Spleen (tissue), 11 donors: ENCODE data around the gene NFIX. TPM values are rescaled to one million over a fixed set of nuclear protein-coding genes. Genes with fewer than 3 reads are reported as not detected.

ENCODE experiments used
- DNase-seq: peaks from one replicate; pipeline ENCODE4 v3.0.0-alpha.2; 2020
- H3K27ac ChIP-seq, 8 donors: fragments of 200-600 bp; sonication (generic) in 7 of 8; 1 replicate in 4 of 8; 2 replicates in 4 of 8; pipeline versions ENCODE4 v1.5.0 to v1.8.0; 2016 to 2021; ENCODE audit warnings: inconsistent platforms in 4 of 8, mild to moderate bottlenecking in 4 of 8, moderate library complexity in 1 of 8
- H3K27me3 ChIP-seq, 7 donors: fragments of 200-600 bp; sonication (generic) in 6 of 7; replicated peaks in 1 of 7; 1 replicate in 4 of 7; 2 replicates in 3 of 7; pipeline versions ENCODE4 v1.5.0 to v1.8.0; 2016 to 2021; ENCODE audit warnings: inconsistent platforms in 3 of 7, mild to moderate bottlenecking in 1 of 7
- H3K36me3 ChIP-seq, 6 donors: fragments of 200-600 bp; sonication (generic) in 5 of 6; 1 replicate in 4 of 6; 2 replicates in 2 of 6; pipeline versions ENCODE4 v1.5.0 to v1.8.0; 2016 to 2021; ENCODE audit warnings: inconsistent platforms in 2 of 6
- H3K4me1 ChIP-seq, 6 donors: fragments of 200-600 bp; sonication (generic) in 5 of 6; 1 replicate in 3 of 6; 2 replicates in 3 of 6; pipeline versions ENCODE4 v1.5.0 to v1.8.0; 2016 to 2021; ENCODE audit warnings: inconsistent platforms in 3 of 6
- H3K4me3 ChIP-seq, 8 donors: fragments of 200-600 bp; sonication (generic) in 7 of 8; 1 replicate in 4 of 8; 2 replicates in 4 of 8; pipeline versions ENCODE4 v1.5.0 to v1.8.0; 2016 to 2021; ENCODE audit warnings: inconsistent platforms in 4 of 8, mild to moderate bottlenecking in 4 of 8, moderate library complexity in 2 of 8
- H3K9me3 ChIP-seq, 8 donors: fragments of 200-600 bp; sonication (generic) in 7 of 8; 1 replicate in 4 of 8; 2 replicates in 4 of 8; pipeline versions ENCODE4 v1.5.0 to v1.8.0; 2016 to 2021; ENCODE audit warnings: inconsistent platforms in 4 of 8
- POLR2A ChIP-seq, 3 donors: fragments of 450-650 bp; IDR thresholded peaks; one replicate each; pipeline ENCODE4 v1.5.1; 2017; ENCODE audit warnings: antibody characterized with exemption in 3 of 3, mild to moderate bottlenecking in 1 of 3
- POLR2AphosphoS5 ChIP-seq, 3 donors: sonication (generic); formaldehyde crosslinking; IDR thresholded peaks; one replicate each; pipeline ENCODE4 v1.5.1; 2017; ENCODE audit warnings: antibody characterized with exemption in 3 of 3
- WGBS, 5 donors: extraction: QIAGEN DNeasy Blood & Tissue Kit in 3 of 5; methylation state at CpG; one replicate each; pipeline versions ENCODE4 v1.1.5 to v1.1.7; 2013 to 2018; 5-methylcytosine and 5-hydroxymethylcytosine counted together
- intact Hi-C: fragments of 100-400 bp; cut with DNase I; formaldehyde crosslinking; loops from one replicate; pipeline ENCODE4 v1.15.0; 2023; ENCODE audit warnings: low total_unique reads
- polyA plus RNA-seq, 3 donors: library from polyadenylated mRNA; stranded (reverse); fragments of 200-250 nt; gene quantifications; one replicate each; pipeline ENCODE4 v1.2.1, GENCODE V29; 2013
- total RNA-seq, 7 donors: library from RNA; depleted of rRNA in 3 of 7; stranded (reverse); fragments of >200 nt in 3 of 7; fragmentation: NEBNext Ultra II Directional in 4 of 7; extraction: Animal tissue kit (Norgen Biotek cat#: 25700) in 4 of 7; gene quantifications; one replicate each; pipeline versions ENCODE4 v1.1.0 to v1.2.1, GENCODE V29; 2016 to 2021
- TF ChIP-seq, protein P1 (sequence below), 11 experiments: fragments of 200-600 bp in 7 of 11; fragments of 450-650 bp in 4 of 11; sonication (generic) in 4 of 11; IDR thresholded peaks in 8 of 11; conservative IDR thresholded peaks in 3 of 11; 1 replicate in 7 of 11; 2 replicates in 4 of 11; pipeline versions ENCODE4 v1.4.0 to v1.8.0; 2016 to 2021; ENCODE audit warnings: antibody characterized with exemption in 11 of 11, inconsistent platforms in 4 of 11, mild to moderate bottlenecking in 1 of 11
- donor health status: healthy with polysubstance abuse.
- donor health status: DM: no; HTN: no; CAD: no; lungs with moderate emphysema.
- donor health status: DM: no; HTN: no; CAD: no.
- donor health status: Bipolar disorder and iron deficiency.
- donor health status: healthy.
- donor health status: DM: no; HTN: no; CAD: no.
- donor health status: DM: yes; HTN: yes; CAD: no.

The NFIX gene
- total and polyA plus RNA-seq, 10 donors, result 1.1 to 41.4 (median 17.5) TPM

- Histone ChIP-seq H3K9me3 (no peaks in the 10 kb centered on the region), H3K27ac (peak overlapping the region in 1 of 8 donors; percentile 53), H3K27me3 (no peaks in the 10 kb centered on the region), H3K36me3 (peaks cover 0 to 94% (median 46%) of the 10 kb centered on the region in 6 donors), H3K4me1 (peaks cover 0 to 24% (median 2%) of the 10 kb centered on the region in 6 donors), H3K4me3 (no peak overlapping the region)
- DNase-seq, result no peak
- WGBS, 5 donors, result 87 to 91% (median 87%) methylated on average over 38 to 40 of the region's 40 CpGs
- TF ChIP-seq, protein P1, sequence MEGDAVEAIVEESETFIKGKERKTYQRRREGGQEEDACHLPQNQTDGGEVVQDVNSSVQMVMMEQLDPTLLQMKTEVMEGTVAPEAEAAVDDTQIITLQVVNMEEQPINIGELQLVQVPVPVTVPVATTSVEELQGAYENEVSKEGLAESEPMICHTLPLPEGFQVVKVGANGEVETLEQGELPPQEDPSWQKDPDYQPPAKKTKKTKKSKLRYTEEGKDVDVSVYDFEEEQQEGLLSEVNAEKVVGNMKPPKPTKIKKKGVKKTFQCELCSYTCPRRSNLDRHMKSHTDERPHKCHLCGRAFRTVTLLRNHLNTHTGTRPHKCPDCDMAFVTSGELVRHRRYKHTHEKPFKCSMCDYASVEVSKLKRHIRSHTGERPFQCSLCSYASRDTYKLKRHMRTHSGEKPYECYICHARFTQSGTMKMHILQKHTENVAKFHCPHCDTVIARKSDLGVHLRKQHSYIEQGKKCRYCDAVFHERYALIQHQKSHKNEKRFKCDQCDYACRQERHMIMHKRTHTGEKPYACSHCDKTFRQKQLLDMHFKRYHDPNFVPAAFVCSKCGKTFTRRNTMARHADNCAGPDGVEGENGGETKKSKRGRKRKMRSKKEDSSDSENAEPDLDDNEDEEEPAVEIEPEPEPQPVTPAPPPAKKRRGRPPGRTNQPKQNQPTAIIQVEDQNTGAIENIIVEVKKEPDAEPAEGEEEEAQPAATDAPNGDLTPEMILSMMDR (IDR thresholded peaks at IDR 0.05 in 8 of 11, conservative IDR thresholded peaks at IDR 0.05 in 3 of 11), result no peak
- TF ChIP-seq POLR2A (IDR thresholded peaks at IDR 0.05) (no peak), POLR2AphosphoS5 (IDR thresholded peaks at IDR 0.05) (peak in 1 of 3 donors; percentile 60)
- intact Hi-C loops, result no loop called here
Measured at GRCh38 chr19:13138171-13138915, 143.1 kb downstream of the NFIX start.

GRCh38 chr19:13138916-13139198, 143.6 kb downstream of the NFIX start:
- no peak for DNase-seq
- intact Hi-C loops, result no loop called here
- 52 to 91% (median 79%) methylated on average over 10 of the region's 10 CpGs for WGBS, 5 donors
- Histone ChIP-seq H3K9me3 (no peaks in the 10 kb centered on the region), H3K36me3 (peaks cover 0 to 94% (median 51%) of the 10 kb centered on the region in 6 donors), H3K4me1 (peaks cover 0 to 24% (median 3%) of the 10 kb centered on the region in 6 donors), H3K4me3 (no peak overlapping the region), H3K27me3 (no peaks in the 10 kb centered on the region), H3K27ac (peak overlapping the region in 1 of 8 donors; percentile 53)
- TF ChIP-seq, protein P1 (IDR thresholded peaks at IDR 0.05 in 8 of 11, conservative IDR thresholded peaks at IDR 0.05 in 3 of 11), result no peak
- no peak for TF ChIP-seq POLR2AphosphoS5 (IDR thresholded peaks at IDR 0.05)
- TF ChIP-seq POLR2A (IDR thresholded peaks at IDR 0.05), result no peak

DNA sequence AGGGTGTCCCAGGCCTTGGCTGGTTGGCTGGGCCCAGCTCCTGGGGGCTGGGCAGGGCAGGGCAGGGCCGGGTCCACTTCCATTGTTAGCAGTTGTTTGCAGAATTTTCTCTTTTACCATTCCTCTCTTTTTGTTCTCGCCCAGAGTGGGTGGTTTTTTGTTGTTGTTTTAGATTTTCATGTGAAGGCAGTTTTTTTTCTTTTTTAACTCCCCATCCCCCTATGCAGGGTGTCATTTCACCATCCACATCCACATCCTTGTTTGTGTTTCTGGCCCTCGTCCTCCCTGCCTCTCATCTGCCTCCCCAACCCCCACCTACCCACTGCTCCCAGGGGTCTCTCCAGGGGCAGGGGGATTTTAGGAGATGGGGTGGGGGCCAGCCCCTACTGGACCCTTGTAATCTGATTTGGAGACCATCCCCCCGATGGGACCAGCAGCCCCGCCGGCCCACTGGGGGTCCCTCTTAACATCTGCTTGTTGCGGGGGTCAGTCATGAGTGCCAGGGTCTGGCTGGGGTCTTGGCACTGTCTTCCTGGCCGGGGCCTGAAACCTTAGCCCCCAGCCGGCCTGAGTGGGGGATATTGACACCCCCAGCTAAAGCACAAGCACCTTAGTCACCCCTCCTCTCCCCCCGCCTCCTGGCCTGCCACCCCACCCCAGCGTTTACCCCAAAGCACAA, 144.5 kb downstream of the NFIX start:
- Histone ChIP-seq H3K4me1 (peaks cover 0 to 27% (median 4%) of the 10 kb centered on the region in 6 donors), H3K36me3 (peaks cover 0 to 94% (median 60%) of the 10 kb centered on the region in 6 donors), H3K27ac (peak overlapping the region in 2 of 8 donors; percentile 15 to 53), H3K27me3 (no peaks in the 10 kb centered on the region), H3K4me3 (no peak overlapping the region), H3K9me3 (no peaks in the 10 kb centered on the region)
- TF ChIP-seq, protein P1 (IDR thresholded peaks at IDR 0.05 in 8 of 11, conservative IDR thresholded peaks at IDR 0.05 in 3 of 11), result no peak
- TF ChIP-seq POLR2AphosphoS5 (IDR thresholded peaks at IDR 0.05), result no peak
- no peak for TF ChIP-seq POLR2A (IDR thresholded peaks at IDR 0.05)
- 76 to 91% (median 85%) methylated on average over 6 to 11 of the region's 11 CpGs for WGBS, 5 donors
- DNase-seq, result no peak
- intact Hi-C loops, result no loop called here
